Endothelial cell of umbilical vein (primary cell): ENCODE results near the gene UNC5C. TPM values are rescaled to one million over a fixed set of nuclear protein-coding genes. Genes with fewer than 3 reads are reported as not detected.

ENCODE experiments used
- BruUV-seq: library from RNA; stranded (reverse); fragments of 400-500 nt; replicated peaks from 2 replicates; lab custom pipeline; 2021; lab: Mats Ljungman, UMichigan
- CTCF ChIA-PET: fragments of 300-600, 350-600 bp; sonication (Branson Sonifier 250); formaldehyde crosslinking; loops from one replicate; lab custom pipeline; 2021; ENCODE audit warnings: antibody characterized with exemption, inconsistent platforms; lab: Charles Lee
- POLR2A ChIA-PET: fragments of 300-600, 350-600 bp; sonication (Branson Sonifier 250); formaldehyde crosslinking; loops from one replicate; lab custom pipeline; 2021; ENCODE audit warnings: antibody characterized with exemption, inconsistent platforms; lab: Charles Lee
- DNase-seq: peaks from one replicate; pipeline ENCODE4 v3.0.0-alpha.2; 2011; ENCODE audit warnings: low read depth, low spot score
- FAIRE-seq: peaks from 2 replicates; lab custom pipeline; 2011; peaks lifted over from hg19 to GRCh38; lab: Jason Lieb, UNC
- H2AFZ ChIP-seq: 2 replicates; pipeline ENCODE4 v1.6.0; 2012; ENCODE audit warnings: low read depth, low read length, control low read depth, inconsistent platforms
- H3K27ac ChIP-seq: 2 replicates; pipeline ENCODE4 v1.5.1; 2011; ENCODE audit warnings: low read depth, mild to moderate bottlenecking, control low read depth, low read length, moderate library complexity; ENCODE audit not compliant: insufficient read depth
- H3K27me3 ChIP-seq, 2 experiments: 2 replicates each; pipeline versions ENCODE4 v1.6.0 to v1.6.1; 2011; ENCODE audit warnings: low read length in 2 of 2, mixed read lengths in 1 of 2; ENCODE audit not compliant: control insufficient read depth in 2 of 2, insufficient read depth in 2 of 2
- H3K36me3 ChIP-seq, 2 experiments: 2 replicates in 1 of 2; 3 replicates in 1 of 2; pipeline ENCODE4 v1.5.1; 2011; ENCODE audit warnings: low read length in 2 of 2, mild to moderate bottlenecking in 1 of 2, moderate library complexity in 1 of 2; ENCODE audit not compliant: control insufficient read depth in 2 of 2, insufficient read depth in 2 of 2; ENCODE audit errors: extremely low read depth in 1 of 2
- H3K4me1 ChIP-seq: 3 replicates; pipeline ENCODE4 v1.5.1; 2011; ENCODE audit warnings: mild to moderate bottlenecking, low read length; ENCODE audit not compliant: control insufficient read depth, insufficient read depth; ENCODE audit errors: extremely low read depth
- H3K4me2 ChIP-seq: 2 replicates; pipeline ENCODE4 v1.6.1; 2011; ENCODE audit warnings: low read length, control low read depth, mixed read lengths; ENCODE audit not compliant: insufficient read depth
- H3K4me3 ChIP-seq, 3 experiments: fragments of 200-600 bp in 1 of 3; sonication (generic), shearing (Covaris generic) in 1 of 3; replicated peaks in 1 of 3; 2 replicates each; pipeline ENCODE4 v1.5.1; 2011 to 2016; ENCODE audit warnings: control low read depth in 3 of 3, low read length in 3 of 3, mild to moderate bottlenecking in 2 of 3, inconsistent platforms in 1 of 3, low read depth in 1 of 3, moderate library complexity in 1 of 3; ENCODE audit not compliant: insufficient read depth in 1 of 3
- H3K79me2 ChIP-seq: 2 replicates; pipeline ENCODE4 v1.6.0; 2012; ENCODE audit warnings: low read length, inconsistent platforms; ENCODE audit not compliant: control insufficient read depth, insufficient read depth
- H3K9ac ChIP-seq: replicated peaks from 2 replicates; pipeline ENCODE3; 2011; ENCODE audit warnings: low read length, control low read depth; ENCODE audit not compliant: insufficient read depth; ENCODE audit errors: extremely low read depth
- H3K9me1 ChIP-seq: replicated peaks from 3 replicates; pipeline ENCODE4 v1.6.0; 2011; ENCODE audit warnings: mild to moderate bottlenecking, low read length; ENCODE audit not compliant: control insufficient read depth, insufficient read depth; ENCODE audit errors: extremely low read depth
- H3K9me3 ChIP-seq: replicated peaks from 2 replicates; pipeline ENCODE4 v1.5.1; 2012; ENCODE audit warnings: low read length, inconsistent platforms; ENCODE audit not compliant: control insufficient read depth, insufficient read depth
- H4K20me1 ChIP-seq: replicated peaks from 2 replicates; pipeline ENCODE3; 2011; ENCODE audit warnings: mild to moderate bottlenecking, low read length; ENCODE audit not compliant: control insufficient read depth, insufficient read depth; ENCODE audit errors: extremely low read depth
- EZH2 ChIP-seq: IDR thresholded peaks from 2 replicates; pipeline ENCODE4 v1.6.1; 2012; ENCODE audit warnings: borderline replicate concordance, low read depth, mild to moderate bottlenecking, moderate library complexity, low read length, inconsistent platforms; ENCODE audit not compliant: severe bottlenecking
- FOS ChIP-seq: IDR thresholded peaks from 2 replicates; pipeline ENCODE4 v1.6.1; 2011; ENCODE audit warnings: mild to moderate bottlenecking, low read length, moderate library complexity, borderline replicate concordance; ENCODE audit not compliant: insufficient read depth
- GATA2 ChIP-seq: IDR thresholded peaks from 2 replicates; pipeline ENCODE4 v1.7.0; 2011; ENCODE audit warnings: low read depth, mild to moderate bottlenecking, moderate library complexity, mixed read lengths, low read length; ENCODE audit not compliant: insufficient read length, insufficient read depth
- JUN ChIP-seq: IDR thresholded peaks from 2 replicates; pipeline ENCODE4 v1.6.1; 2011; ENCODE audit warnings: borderline replicate concordance, low read depth; ENCODE audit not compliant: insufficient read length, insufficient read depth
- MYC ChIP-seq: IDR thresholded peaks from one replicate; pipeline ENCODE4 v1.6.1; 2011; ENCODE audit warnings: mild to moderate bottlenecking, low read depth, low read length
- POLR2A ChIP-seq: IDR thresholded peaks from 2 replicates; pipeline ENCODE4 v1.6.1; 2012; ENCODE audit warnings: low read depth, mild to moderate bottlenecking, control low read depth, low read length
- POLR2AphosphoS5 ChIP-seq: IDR thresholded peaks from 2 replicates; pipeline ENCODE4 v1.6.1; 2012; ENCODE audit warnings: low read depth, mild to moderate bottlenecking, control low read depth, low read length, moderate library complexity; ENCODE audit not compliant: insufficient read depth
- dilution Hi-C: fragments of 300-500 bp; cut with MboI; formaldehyde crosslinking; loops from one replicate; pipeline ENCODE4 v1.15.0; 2019; ENCODE audit warnings: low sequenced_read_pairs; ENCODE audit not compliant: extremely low pct_ligation_motif_present
- intact Hi-C: fragments of 100-400 bp; cut with micrococcal nuclease; formaldehyde crosslinking; loops from one replicate; pipeline ENCODE4 v1.10.0; 2022
- polyA plus RNA-seq, 4 experiments: library from polyadenylated mRNA; depleted of rRNA in 3 of 4; stranded (reverse) in 3 of 4; unstranded in 1 of 4; fragments of >200 nt; gene quantifications; 2 replicates each; pipeline versions ENCODE4 v1.2.1 to v1.2.3, GENCODE V29; 2011 to 2012; ENCODE audit warnings: missing spikeins in 1 of 4
- total RNA-seq: library from RNA; stranded (reverse); gene quantifications from 2 replicates; pipeline ENCODE4 v1.2.3, GENCODE V29; 2021
- TF ChIP-seq, protein P1 (sequence below), 2 donors: IDR thresholded peaks; 1 replicate in 1 of 2; 2 replicates in 1 of 2; pipeline ENCODE4 v1.5.1; 2011; ENCODE audit warnings: low read length in 2 of 2, mild to moderate bottlenecking in 2 of 2, moderate library complexity in 2 of 2, control low read depth in 1 of 2, inconsistent platforms in 1 of 2, low read depth in 1 of 2; ENCODE audit not compliant: insufficient read depth in 1 of 2; ENCODE audit errors: extremely low read depth in 1 of 2
- TF ChIP-seq, protein P2 (sequence below): IDR thresholded peaks from 2 replicates; pipeline ENCODE4 v1.6.1; 2011; ENCODE audit not compliant: insufficient read depth, insufficient read length

UNC5C gene
- total and polyA plus RNA-seq, 2 donors (not counting 3 experiments of a cell fraction or from before 2014, with no cell fraction given): 0.44 to 0.53 TPM

DNA sequence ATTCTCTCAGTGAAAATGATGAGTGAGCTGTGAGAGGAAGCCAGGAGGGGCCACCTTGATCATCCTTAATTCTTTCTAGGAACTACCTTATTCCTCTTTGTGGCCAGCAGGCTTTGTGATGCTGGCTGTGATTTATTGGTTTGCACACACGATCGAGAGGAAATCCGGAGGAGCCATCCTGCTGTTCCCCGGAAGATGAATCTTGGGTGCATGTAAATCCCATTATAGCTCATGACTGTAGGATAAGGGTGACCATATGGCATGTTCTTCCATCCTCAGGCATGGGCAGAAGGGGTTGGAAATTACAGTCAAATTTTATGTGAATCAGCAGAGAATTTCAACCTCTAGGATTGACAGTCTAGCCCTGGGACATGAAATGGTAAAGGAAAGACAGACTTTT is 254.5 kb downstream of the UNC5C start:
- BruUV-seq: no TSS peak
- DNase-seq: no peak
- Histone ChIP-seq H3K4me3 (no peak overlapping the region), H3K27me3 (no peaks in the 10 kb centered on the region), H3K4me1 (peaks cover 24% of the 10 kb centered on the region), H3K27ac (no peak overlapping the region), H3K9me1 (no peaks in the 10 kb centered on the region), H2AFZ (no peak overlapping the region), H3K9ac (no peak overlapping the region), H3K36me3 (no peaks in the 10 kb centered on the region), H3K9me3 (no peaks in the 10 kb centered on the region), H3K4me2 (no peak overlapping the region), H3K79me2 (no peaks in the 10 kb centered on the region), H4K20me1 (no peaks in the 10 kb centered on the region)
- ChIA-PET CTCF (no interaction called here), POLR2A (no interaction called here)
- TF ChIP-seq, protein P1, sequence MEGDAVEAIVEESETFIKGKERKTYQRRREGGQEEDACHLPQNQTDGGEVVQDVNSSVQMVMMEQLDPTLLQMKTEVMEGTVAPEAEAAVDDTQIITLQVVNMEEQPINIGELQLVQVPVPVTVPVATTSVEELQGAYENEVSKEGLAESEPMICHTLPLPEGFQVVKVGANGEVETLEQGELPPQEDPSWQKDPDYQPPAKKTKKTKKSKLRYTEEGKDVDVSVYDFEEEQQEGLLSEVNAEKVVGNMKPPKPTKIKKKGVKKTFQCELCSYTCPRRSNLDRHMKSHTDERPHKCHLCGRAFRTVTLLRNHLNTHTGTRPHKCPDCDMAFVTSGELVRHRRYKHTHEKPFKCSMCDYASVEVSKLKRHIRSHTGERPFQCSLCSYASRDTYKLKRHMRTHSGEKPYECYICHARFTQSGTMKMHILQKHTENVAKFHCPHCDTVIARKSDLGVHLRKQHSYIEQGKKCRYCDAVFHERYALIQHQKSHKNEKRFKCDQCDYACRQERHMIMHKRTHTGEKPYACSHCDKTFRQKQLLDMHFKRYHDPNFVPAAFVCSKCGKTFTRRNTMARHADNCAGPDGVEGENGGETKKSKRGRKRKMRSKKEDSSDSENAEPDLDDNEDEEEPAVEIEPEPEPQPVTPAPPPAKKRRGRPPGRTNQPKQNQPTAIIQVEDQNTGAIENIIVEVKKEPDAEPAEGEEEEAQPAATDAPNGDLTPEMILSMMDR (IDR thresholded peaks at IDR 0.05; ENCODE audit: extremely low read depth in 1 of 2, insufficient read depth in 1 of 2, low read depth in 1 of 2, low read length in 2 of 2): no peak
- TF ChIP-seq JUN: no peak
- TF ChIP-seq POLR2AphosphoS5: no peak
- no peak for TF ChIP-seq POLR2A
- no peak for TF ChIP-seq FOS
- no peak for TF ChIP-seq GATA2
- TF ChIP-seq, protein P2, sequence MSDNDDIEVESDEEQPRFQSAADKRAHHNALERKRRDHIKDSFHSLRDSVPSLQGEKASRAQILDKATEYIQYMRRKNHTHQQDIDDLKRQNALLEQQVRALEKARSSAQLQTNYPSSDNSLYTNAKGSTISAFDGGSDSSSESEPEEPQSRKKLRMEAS: no peak
- no peak for TF ChIP-seq MYC
- no peak for TF ChIP-seq EZH2
- intact Hi-C loops (loop anchor here (5.0 kb wide), 1 partner anchor 68 kb away; no protein-coding TSS in a partner anchor), dilution Hi-C loops (no loop called here)
- no peak for FAIRE-seq
